Activated naive CD8-positive, alpha-beta T cell treated with anti-CD3 and anti-CD28 coated beads for 36 hours (primary cell): Measurements from ENCODE around the gene C19orf47. TPM values are rescaled to one million over a fixed set of nuclear protein-coding genes. Genes with fewer than 3 reads are reported as not detected.

Experiments
- DNase-seq: peaks from one replicate; pipeline ENCODE4 v3.0.0; 2021
- H3K27ac Mint-ChIP-seq: one replicate; pipeline ENCODE4 v1.8.0; 2022; ENCODE audit warnings: mild to moderate bottlenecking, moderate library complexity, mixed read lengths
- H3K27me3 Mint-ChIP-seq: one replicate; pipeline ENCODE4 v1.8.0; 2022; ENCODE audit warnings: mild to moderate bottlenecking, mixed read lengths
- H3K36me3 Mint-ChIP-seq: one replicate; pipeline ENCODE4 v1.8.0; 2021; ENCODE audit warnings: mild to moderate bottlenecking, mixed read lengths
- H3K4me1 Mint-ChIP-seq: one replicate; pipeline ENCODE4 v1.8.0; 2021; ENCODE audit warnings: mixed read lengths
- H3K4me3 Mint-ChIP-seq: one replicate; pipeline ENCODE4 v1.8.0; 2022; ENCODE audit warnings: mild to moderate bottlenecking, moderate library complexity, mixed read lengths
- H3K9me3 Mint-ChIP-seq: one replicate; pipeline ENCODE4 v1.8.0; 2022; ENCODE audit warnings: mixed read lengths
- total RNA-seq, 2 experiments: library from RNA; stranded (reverse); gene quantifications; one replicate each; pipeline ENCODE4 v1.2.3, GENCODE V29; 2021

C19orf47 gene
- total RNA-seq, 2 experiments from 2014 or later: 26.1 to 28.1 TPM

DNA sequence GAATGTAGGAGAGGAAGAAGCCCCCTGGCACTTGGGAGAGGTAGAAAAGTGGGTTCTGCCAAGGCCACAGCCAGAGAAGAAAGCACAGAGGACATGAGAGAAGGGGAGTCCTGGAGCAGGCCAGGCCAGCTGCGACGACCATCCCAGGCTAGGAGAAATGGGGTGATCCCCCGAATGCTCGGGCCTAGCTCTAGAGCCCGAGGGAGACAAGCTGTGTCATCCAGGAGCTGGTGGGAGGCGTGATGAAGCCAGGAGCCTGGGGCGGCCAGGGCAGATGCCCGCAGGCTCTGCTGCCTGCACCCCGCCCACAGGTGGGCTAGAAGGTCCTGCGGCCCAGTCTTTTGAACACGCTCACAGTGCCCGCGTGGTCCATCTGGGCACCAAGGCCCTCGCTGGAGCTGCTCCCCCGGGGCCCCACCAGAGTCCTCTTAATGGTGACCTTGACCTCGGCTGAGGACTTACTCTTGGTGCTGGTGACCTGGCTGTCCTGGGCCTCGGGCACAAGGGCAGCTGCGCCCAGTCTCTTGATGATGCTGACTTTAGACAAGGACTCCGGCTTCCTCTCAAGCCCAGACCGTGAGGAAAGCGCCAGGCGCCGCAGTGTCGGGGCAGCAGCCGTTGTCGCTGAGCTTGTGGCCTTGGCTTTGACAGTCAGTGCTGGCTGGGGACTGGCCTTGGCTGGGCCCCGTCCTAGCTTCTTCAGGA lies 26.5 kb downstream of the C19orf47 start:
- no peaks in the 10 kb centered on the region for H3K4me1 Mint-ChIP-seq
- H3K27ac Mint-ChIP-seq: no peak overlapping the region
- no peaks in the 10 kb centered on the region for H3K27me3 Mint-ChIP-seq
- no peaks in the 10 kb centered on the region for H3K9me3 Mint-ChIP-seq
- H3K4me3 Mint-ChIP-seq: no peak overlapping the region
- peaks cover 17% of the 10 kb centered on the region for H3K36me3 Mint-ChIP-seq
- DNase-seq: no peak

DNA sequence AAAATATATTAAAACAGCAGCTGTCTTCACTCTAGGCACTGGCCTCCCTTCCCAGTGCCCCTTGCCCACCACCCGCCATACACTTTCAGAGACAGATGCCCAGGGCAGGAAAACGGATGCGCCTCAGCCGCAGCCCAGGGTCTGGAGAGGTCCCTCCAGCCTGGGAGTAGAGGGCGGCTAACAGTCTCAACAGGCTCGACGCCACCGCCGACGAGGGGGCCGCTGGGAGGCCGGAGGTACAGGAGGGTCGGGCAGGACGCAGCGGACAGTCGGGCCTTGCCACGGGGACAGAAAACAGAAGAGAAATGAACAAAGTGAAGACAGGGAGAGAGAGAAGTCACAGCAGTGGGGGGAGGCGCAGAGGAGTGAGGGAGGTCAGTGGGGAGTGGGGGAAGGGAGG lies 27.1 kb downstream of the C19orf47 start:
- Mint-ChIP-seq H3K27me3 (no peaks in the 10 kb centered on the region), H3K36me3 (peaks cover 17% of the 10 kb centered on the region), H3K9me3 (no peaks in the 10 kb centered on the region), H3K4me3 (no peak overlapping the region), H3K27ac (no peak overlapping the region), H3K4me1 (no peaks in the 10 kb centered on the region)
- no peak for DNase-seq

GRCh38 chr19:40320558-40320935 lies 27.6 kb downstream of the C19orf47 start:
- H3K27ac Mint-ChIP-seq: no peak overlapping the region
- H3K4me1 Mint-ChIP-seq: no peaks in the 10 kb centered on the region

DNA sequence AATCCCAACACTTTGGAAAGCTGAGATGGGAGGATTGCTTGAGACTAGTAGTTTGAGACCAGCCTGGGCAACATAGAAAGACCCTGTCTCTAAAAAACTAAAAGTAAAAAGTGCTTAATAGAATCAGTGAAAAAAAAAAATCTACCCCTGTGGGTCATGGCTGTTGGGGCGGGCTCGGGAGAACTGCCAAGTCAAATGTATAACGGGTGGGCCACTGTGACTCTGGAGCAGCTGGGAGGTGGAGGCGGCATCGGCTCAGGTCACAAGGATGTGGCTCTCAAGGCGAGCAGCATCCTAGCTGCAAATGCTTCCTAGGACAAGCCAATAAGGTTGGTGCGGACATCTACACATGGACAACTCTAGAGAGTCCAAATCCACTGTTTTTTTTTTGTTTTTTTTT lies 30.9 kb downstream of the C19orf47 start:
- Mint-ChIP-seq H3K9me3 (no peaks in the 10 kb centered on the region), H3K27me3 (no peaks in the 10 kb centered on the region), H3K4me1 (peaks cover 2% of the 10 kb centered on the region), H3K36me3 (peaks cover 13% of the 10 kb centered on the region), H3K4me3 (no peak overlapping the region), H3K27ac (no peak overlapping the region)
- no peak for DNase-seq

More at GRCh38 chr19:40320558-40320935, 27.6 kb downstream of the C19orf47 start:
- H3K36me3 Mint-ChIP-seq: peaks cover 16% of the 10 kb centered on the region
- H3K27me3 Mint-ChIP-seq: no peaks in the 10 kb centered on the region
- DNase-seq: no peak
- no peak overlapping the region for H3K4me3 Mint-ChIP-seq
- no peaks in the 10 kb centered on the region for H3K9me3 Mint-ChIP-seq

DNA sequence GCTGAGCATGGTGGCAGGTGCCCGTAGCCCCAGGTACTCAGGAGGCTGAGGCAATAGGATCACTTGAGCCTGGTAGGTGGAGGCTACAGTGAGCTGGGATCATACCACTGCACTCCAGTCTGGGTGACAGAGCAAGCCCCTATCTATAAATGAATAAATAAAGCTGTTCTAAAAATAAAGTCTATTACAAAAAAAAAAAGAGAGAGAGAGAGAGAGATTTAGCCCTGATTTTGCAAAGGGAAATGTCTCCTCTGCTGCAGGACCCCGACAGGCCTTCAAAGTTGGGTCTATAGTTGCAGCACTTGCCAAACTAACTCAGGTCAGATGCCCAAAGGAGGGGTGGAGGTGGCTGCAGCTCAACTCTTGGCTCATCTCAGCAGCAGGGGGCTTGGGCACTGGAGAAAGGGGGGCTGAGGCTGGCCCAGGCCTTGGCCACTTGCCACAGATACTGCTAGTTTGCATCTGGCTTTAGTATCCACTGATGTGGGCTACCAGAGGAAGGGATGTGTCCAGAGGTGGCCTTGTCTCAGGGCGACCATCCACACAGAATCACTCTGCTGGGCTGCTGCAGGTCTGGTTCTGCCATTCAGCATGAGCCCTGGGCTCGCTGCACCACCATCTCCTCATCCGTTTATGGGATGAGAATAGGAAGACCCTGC lies 32.3 kb downstream of the C19orf47 start:
- Mint-ChIP-seq H3K4me3 (no peak overlapping the region), H3K4me1 (peaks cover 2% of the 10 kb centered on the region), H3K27me3 (no peaks in the 10 kb centered on the region), H3K36me3 (peaks cover 13% of the 10 kb centered on the region), H3K9me3 (no peaks in the 10 kb centered on the region), H3K27ac (no peak overlapping the region)
- DNase-seq: no peak

- DNase-seq: no peak
- H3K4me3 Mint-ChIP-seq: no peak overlapping the region
- H3K27ac Mint-ChIP-seq: peak overlapping the region; percentile 12
- peaks cover 2% of the 10 kb centered on the region for H3K4me1 Mint-ChIP-seq
- H3K27me3 Mint-ChIP-seq: no peaks in the 10 kb centered on the region
- H3K9me3 Mint-ChIP-seq: no peaks in the 10 kb centered on the region
- H3K36me3 Mint-ChIP-seq: peaks cover 6% of the 10 kb centered on the region
These were observed 33.5 kb downstream of the C19orf47 start for GRCh38 chr19:40314656-40315055.

GRCh38 chr19:40313229-40313983 lies 34.8 kb downstream of the C19orf47 start:
- H3K9me3 Mint-ChIP-seq: no peaks in the 10 kb centered on the region
- DNase-seq: no peak
- no peak overlapping the region for H3K4me3 Mint-ChIP-seq
- no peaks in the 10 kb centered on the region for H3K27me3 Mint-ChIP-seq
- H3K36me3 Mint-ChIP-seq: peaks cover 3% of the 10 kb centered on the region
- peaks cover 2% of the 10 kb centered on the region for H3K4me1 Mint-ChIP-seq
- H3K27ac Mint-ChIP-seq: no peak overlapping the region

DNA sequence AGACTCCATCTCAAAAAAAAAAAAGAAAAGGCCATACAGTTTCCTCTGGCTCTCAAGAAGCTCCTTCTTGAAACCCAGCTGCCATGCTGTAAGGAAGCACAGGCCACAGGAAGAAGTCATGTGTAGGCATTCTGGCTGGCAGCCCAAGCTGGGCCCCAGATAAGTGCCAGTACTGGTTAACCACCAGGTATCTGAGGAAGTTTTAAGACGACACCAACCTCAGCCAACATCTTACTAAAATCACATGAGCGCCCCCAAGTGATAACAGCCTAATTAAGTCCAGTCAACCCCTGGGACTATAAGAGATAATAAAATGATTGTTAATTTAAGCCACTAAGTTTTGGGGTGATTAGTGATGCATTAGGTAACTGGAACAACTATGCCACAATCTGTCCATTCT lies 35.7 kb downstream of the C19orf47 start:
- Mint-ChIP-seq H3K36me3 (peaks cover 2% of the 10 kb centered on the region), H3K27ac (no peak overlapping the region), H3K4me1 (peaks cover 2% of the 10 kb centered on the region), H3K9me3 (no peaks in the 10 kb centered on the region), H3K4me3 (no peak overlapping the region), H3K27me3 (no peaks in the 10 kb centered on the region)
- DNase-seq: no peak

GRCh38 chr19:40309666-40310065 lies 38.5 kb downstream of the C19orf47 start:
- DNase-seq: no peak
- Mint-ChIP-seq H3K4me3 (no peak overlapping the region), H3K27ac (no peak overlapping the region), H3K4me1 (peaks cover 2% of the 10 kb centered on the region), H3K9me3 (no peaks in the 10 kb centered on the region), H3K27me3 (no peaks in the 10 kb centered on the region), H3K36me3 (peaks cover 2% of the 10 kb centered on the region)

DNA sequence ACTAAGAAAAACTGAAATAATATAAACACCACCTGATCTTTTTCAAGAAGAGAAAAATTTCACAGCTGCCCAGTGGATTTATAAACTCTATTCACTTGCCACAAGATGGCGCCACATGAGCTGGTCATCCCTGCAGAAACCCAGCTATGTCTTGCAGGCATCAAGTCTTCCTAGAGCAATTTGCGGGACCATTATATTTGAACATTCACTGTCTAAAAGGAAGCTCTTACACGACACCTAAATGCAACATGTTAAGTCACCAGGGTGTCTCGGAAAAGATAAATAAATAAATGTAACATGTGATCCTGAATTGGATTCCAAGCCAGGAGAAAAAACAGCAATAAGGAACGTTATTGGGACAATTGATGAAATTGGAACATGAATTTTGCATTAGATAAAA lies 42.8 kb downstream of the C19orf47 start:
- Mint-ChIP-seq H3K27me3 (no peaks in the 10 kb centered on the region), H3K9me3 (no peaks in the 10 kb centered on the region), H3K4me3 (no peak overlapping the region)

DNA sequence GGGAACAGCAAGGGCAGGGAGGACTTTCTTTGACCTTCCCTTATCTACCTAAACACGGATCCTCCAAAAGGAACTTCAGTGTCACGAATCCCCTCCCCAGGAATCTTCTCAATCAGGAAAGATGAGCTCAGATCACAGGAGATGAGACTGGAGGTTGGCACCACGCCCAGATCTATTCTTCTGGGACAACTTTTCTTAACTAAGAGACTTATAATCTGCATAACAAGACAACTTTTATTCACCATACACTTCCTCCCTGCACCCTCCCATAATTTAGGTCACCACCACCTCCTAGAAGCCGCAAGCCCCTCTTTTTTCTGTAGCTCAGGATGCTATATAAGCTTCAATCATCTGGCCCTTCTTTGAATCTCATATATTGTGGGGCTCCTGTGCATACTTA lies 43.9 kb downstream of the C19orf47 start:
- H3K4me1 Mint-ChIP-seq: no peaks in the 10 kb centered on the region
- no peak overlapping the region for H3K27ac Mint-ChIP-seq

More for the DNA sequence above, 42.8 kb downstream of the C19orf47 start:
- peak; percentile 71 for DNase-seq
- Mint-ChIP-seq H3K36me3 (no peaks in the 10 kb centered on the region), H3K4me1 (no peaks in the 10 kb centered on the region), H3K27ac (no peak overlapping the region)

DNA sequence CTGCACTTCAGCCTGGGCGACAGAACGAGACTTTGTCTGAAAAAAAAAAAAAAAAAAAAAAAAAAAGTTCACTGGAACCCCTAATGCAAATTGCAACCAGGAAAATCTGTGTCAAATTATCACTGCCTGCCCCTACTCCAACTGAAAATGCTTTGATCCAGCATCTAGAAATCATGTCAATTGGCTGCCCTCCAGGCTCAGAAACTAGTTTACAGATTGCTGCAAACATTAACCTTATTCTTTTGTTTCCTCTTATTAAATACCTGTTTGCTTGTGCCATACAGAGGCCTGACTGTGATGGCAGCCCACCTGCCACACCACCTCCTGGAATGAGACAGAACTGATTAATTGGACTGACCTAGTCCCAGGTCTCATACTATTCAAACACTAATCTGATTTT lies 44.4 kb downstream of the C19orf47 start:
- Mint-ChIP-seq H3K27ac (no peak overlapping the region), H3K4me1 (no peaks in the 10 kb centered on the region), H3K27me3 (no peaks in the 10 kb centered on the region), H3K9me3 (no peaks in the 10 kb centered on the region), H3K36me3 (no peaks in the 10 kb centered on the region), H3K4me3 (no peak overlapping the region)
- no peak for DNase-seq

More for the DNA sequence above, 43.9 kb downstream of the C19orf47 start:
- DNase-seq: no peak
- H3K4me3 Mint-ChIP-seq: no peak overlapping the region
- no peaks in the 10 kb centered on the region for H3K9me3 Mint-ChIP-seq
- H3K27me3 Mint-ChIP-seq: no peaks in the 10 kb centered on the region
- no peaks in the 10 kb centered on the region for H3K36me3 Mint-ChIP-seq

DNA sequence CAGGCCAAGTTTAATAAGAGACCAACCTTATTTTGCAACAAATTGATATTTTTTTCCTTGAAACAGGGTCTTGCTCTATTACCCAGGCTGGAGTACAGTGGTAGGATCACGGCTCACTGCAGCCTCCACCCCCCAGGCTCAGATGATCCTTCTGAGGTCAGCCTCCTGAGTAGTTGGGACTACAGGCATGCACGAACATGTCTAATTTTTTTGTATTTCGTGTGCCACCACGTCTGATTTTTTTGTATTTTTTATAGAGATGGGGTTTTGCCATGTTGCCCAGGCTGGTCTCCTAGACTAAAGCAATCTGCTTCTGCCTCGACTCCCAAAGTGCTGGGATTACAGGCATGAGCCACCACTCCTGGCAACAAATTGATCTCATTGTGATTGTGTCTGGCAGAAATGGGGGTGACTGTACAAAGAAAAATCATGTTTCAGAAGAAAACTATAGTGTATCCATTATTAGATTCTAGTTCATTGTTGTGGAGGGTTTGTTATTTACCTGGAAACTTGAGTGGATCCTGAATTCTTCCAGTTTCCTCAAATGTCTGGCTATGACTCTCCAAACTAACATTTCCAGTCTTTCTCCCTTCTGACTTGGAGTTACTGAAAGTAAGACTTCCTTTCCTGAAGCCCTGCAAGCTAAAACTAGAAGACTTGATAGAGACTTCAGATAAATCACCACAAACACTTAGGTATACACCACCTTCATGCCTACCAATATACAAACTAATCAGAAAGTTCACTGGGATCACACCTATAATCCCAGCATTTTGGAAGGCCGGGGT lies 45.8 kb downstream of the C19orf47 start:
- H3K27me3 Mint-ChIP-seq: no peaks in the 10 kb centered on the region

DNA sequence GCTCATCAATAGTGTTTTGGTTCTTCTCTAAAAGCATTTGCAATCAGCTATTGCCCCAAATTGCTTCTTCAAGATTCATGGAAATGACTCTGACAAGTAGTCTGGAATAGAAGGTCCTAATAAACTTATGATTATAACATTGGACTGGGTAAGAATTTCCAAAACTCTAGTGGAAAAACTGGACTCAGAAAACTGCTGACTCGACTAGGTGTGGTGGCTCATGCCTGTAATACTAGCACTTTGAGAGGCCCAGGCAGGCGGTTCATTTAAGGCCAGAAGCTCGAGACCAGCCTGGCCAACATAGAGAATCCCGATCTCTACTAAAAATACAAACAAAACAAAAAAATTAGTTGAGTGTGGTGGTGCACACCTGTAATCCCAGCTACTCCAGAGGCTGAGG lies 47.5 kb downstream of the C19orf47 start:
- Mint-ChIP-seq H3K27me3 (no peaks in the 10 kb centered on the region), H3K27ac (no peak overlapping the region), H3K36me3 (no peaks in the 10 kb centered on the region), H3K9me3 (no peaks in the 10 kb centered on the region), H3K4me3 (no peak overlapping the region), H3K4me1 (no peaks in the 10 kb centered on the region)
- no peak for DNase-seq

More for the DNA sequence above, 45.8 kb downstream of the C19orf47 start:
- no peaks in the 10 kb centered on the region for H3K36me3 Mint-ChIP-seq
- no peak overlapping the region for H3K27ac Mint-ChIP-seq
- H3K4me3 Mint-ChIP-seq: no peak overlapping the region
- DNase-seq: no peak
- H3K4me1 Mint-ChIP-seq: no peaks in the 10 kb centered on the region
- no peaks in the 10 kb centered on the region for H3K9me3 Mint-ChIP-seq

DNA sequence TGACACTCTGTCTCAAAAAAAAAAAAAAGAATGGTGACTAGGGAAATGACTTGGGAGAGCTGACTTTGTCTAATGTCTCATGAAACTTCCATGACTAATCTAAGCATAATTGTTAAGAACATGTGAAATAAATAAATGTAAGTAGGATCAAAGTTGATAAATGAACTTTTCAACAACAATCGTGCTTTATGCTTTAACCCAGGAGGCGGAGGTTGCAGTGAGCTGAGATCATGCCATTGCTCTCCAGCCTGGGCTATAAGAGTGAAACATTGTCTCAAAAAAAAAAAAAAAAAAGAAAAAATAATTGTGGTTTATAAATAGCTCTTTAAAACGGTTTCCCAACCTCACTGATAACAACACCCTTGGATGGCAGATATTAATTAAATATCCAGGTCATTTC lies 50.2 kb downstream of the C19orf47 start:
- Mint-ChIP-seq H3K9me3 (no peaks in the 10 kb centered on the region), H3K27me3 (no peaks in the 10 kb centered on the region), H3K27ac (no peak overlapping the region), H3K4me1 (no peaks in the 10 kb centered on the region), H3K4me3 (no peak overlapping the region), H3K36me3 (no peaks in the 10 kb centered on the region)
- DNase-seq: no peak
